ENCODE results near the gene TMEM238L. TPM values are rescaled to one million over a fixed set of nuclear protein-coding genes. Genes with fewer than 3 reads are reported as not detected.

TMEM238L gene
- total RNA-seq, 1 donor from 2014 or later: not detected

DNA sequence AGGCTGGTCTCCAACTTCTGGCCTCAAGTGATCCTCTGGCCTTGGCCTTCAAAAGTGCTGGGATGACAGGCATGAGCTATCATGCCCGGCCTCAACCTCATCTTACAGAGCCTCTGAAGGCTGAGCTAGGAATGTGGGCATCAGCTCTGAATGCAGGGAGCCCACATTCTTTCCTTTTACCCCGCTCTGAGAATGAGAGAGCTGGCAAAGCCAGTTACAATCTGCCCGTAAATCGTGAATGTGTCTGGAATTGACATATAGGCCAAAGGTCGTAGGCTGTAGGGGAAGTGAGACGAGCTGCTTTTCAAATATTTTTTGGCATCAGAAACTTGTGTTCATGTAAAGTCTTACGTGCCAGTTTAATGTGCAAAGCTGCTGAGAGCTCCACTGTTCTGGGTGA lies 4.5 kb downstream of the TMEM238L start:
- intact Hi-C loops (cut with micrococcal nuclease): no loop called here
- Mint-ChIP-seq H3K36me3 (ENCODE audit: low read depth) (no peaks in the 10 kb centered on the region), H3K4me1 (ENCODE audit: low read depth) (no peaks in the 10 kb centered on the region), H3K4me3 (no peak overlapping the region), H3K9me3 (no peaks in the 10 kb centered on the region), H3K27ac (no peak overlapping the region), H3K27me3 (ENCODE audit: insufficient read depth) (peaks cover 2% of the 10 kb centered on the region)
- DNase-seq (ENCODE audit: low spot score): no peak

- H3K36me3 Mint-ChIP-seq (ENCODE audit: low read depth): no peaks in the 10 kb centered on the region
- H3K4me3 Mint-ChIP-seq: no peak overlapping the region
- H3K4me1 Mint-ChIP-seq (ENCODE audit: low read depth): no peaks in the 10 kb centered on the region
- DNase-seq (ENCODE audit: low spot score): no peak
- intact Hi-C loops (cut with micrococcal nuclease): no loop called here
- no peaks in the 10 kb centered on the region for H3K9me3 Mint-ChIP-seq
- no peak overlapping the region for H3K27ac Mint-ChIP-seq
- H3K27me3 Mint-ChIP-seq (ENCODE audit: insufficient read depth): peaks cover 2% of the 10 kb centered on the region
These were observed 5.0 kb downstream of the TMEM238L start for GRCh38 chr17:10798910-10799309.

DNA sequence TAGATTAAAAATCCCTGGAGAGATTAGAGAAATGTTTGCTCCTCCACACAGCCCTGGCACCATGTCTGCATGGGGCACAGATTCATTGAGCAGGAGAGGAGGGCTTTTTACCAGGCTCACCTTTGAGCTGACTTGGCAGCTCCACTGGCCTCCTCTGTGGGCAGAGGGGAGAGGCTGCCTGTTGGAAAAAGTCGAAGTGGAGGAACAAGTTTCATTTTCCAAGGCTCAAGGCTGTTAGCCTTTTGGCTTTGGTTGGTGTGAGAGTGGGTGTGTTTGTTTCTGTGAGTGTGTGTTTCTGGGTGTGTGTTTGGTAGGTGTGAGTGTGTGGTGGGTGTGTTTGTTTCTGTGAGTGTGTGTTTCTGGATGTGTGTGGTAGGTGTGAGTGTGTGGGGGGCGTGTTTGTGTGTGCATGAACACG lies 5.6 kb downstream of the TMEM238L start:
- Mint-ChIP-seq H3K36me3 (ENCODE audit: low read depth) (no peaks in the 10 kb centered on the region), H3K4me1 (ENCODE audit: low read depth) (no peaks in the 10 kb centered on the region), H3K4me3 (no peak overlapping the region), H3K27me3 (ENCODE audit: insufficient read depth) (peaks cover 2% of the 10 kb centered on the region), H3K9me3 (no peaks in the 10 kb centered on the region), H3K27ac (no peak overlapping the region)
- DNase-seq (ENCODE audit: low spot score): no peak
- intact Hi-C loops (cut with micrococcal nuclease): no loop called here

- Mint-ChIP-seq H3K27ac (no peak overlapping the region), H3K27me3 (ENCODE audit: insufficient read depth) (peaks cover 2% of the 10 kb centered on the region), H3K4me1 (ENCODE audit: low read depth) (no peaks in the 10 kb centered on the region), H3K36me3 (ENCODE audit: low read depth) (no peaks in the 10 kb centered on the region), H3K9me3 (no peaks in the 10 kb centered on the region), H3K4me3 (no peak overlapping the region)
- intact Hi-C loops (cut with micrococcal nuclease): no loop called here
- DNase-seq (ENCODE audit: low spot score): no peak
These were observed 6.2 kb downstream of the TMEM238L start for GRCh38 chr17:10797476-10798328.

DNA sequence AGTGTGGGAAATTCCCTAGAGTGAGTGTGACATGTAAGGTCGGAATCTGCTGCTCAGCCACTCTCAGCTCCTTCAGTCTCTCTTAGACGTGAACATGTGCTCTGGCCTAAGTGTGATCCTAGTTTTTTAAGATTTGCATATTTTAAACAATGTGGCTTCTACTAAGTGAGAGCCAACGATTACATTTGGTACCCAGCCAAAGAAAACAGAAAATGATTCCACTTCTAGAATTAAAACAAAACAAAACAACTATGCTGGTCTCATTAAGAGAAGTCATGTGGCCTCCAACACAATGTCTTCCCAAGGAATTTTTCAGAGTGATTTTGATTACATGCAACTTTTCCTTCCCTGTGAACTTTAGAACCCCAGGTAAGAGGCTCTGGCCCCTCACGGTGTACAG lies 10.1 kb downstream of the TMEM238L start:
- no peaks in the 10 kb centered on the region for H3K4me1 Mint-ChIP-seq (ENCODE audit: low read depth)
- no peaks in the 10 kb centered on the region for H3K36me3 Mint-ChIP-seq (ENCODE audit: low read depth)
- no peak overlapping the region for H3K4me3 Mint-ChIP-seq
- DNase-seq (ENCODE audit: low spot score): no peak
- no peaks in the 10 kb centered on the region for H3K9me3 Mint-ChIP-seq
- H3K27me3 Mint-ChIP-seq (ENCODE audit: insufficient read depth): no peaks in the 10 kb centered on the region
- H3K27ac Mint-ChIP-seq: no peak overlapping the region
- intact Hi-C loops (cut with micrococcal nuclease): no loop called here

GRCh38 chr17:10793256-10793655 lies 10.6 kb downstream of the TMEM238L start:
- no peaks in the 10 kb centered on the region for H3K36me3 Mint-ChIP-seq (ENCODE audit: low read depth)
- no peak for DNase-seq (ENCODE audit: low spot score)
- H3K4me3 Mint-ChIP-seq: no peak overlapping the region
- H3K27ac Mint-ChIP-seq: no peak overlapping the region
- no peaks in the 10 kb centered on the region for H3K9me3 Mint-ChIP-seq
- H3K27me3 Mint-ChIP-seq (ENCODE audit: insufficient read depth): no peaks in the 10 kb centered on the region
- intact Hi-C loops (cut with micrococcal nuclease): no loop called here
- no peaks in the 10 kb centered on the region for H3K4me1 Mint-ChIP-seq (ENCODE audit: low read depth)

GRCh38 chr17:10792151-10792550 lies 11.7 kb downstream of the TMEM238L start:
- Mint-ChIP-seq H3K36me3 (ENCODE audit: low read depth) (no peaks in the 10 kb centered on the region), H3K9me3 (no peaks in the 10 kb centered on the region), H3K4me1 (ENCODE audit: low read depth) (no peaks in the 10 kb centered on the region), H3K4me3 (no peak overlapping the region), H3K27ac (no peak overlapping the region), H3K27me3 (ENCODE audit: insufficient read depth) (peaks cover 1% of the 10 kb centered on the region)
- no peak for DNase-seq (ENCODE audit: low spot score)
- intact Hi-C loops (cut with micrococcal nuclease): no loop called here

DNA sequence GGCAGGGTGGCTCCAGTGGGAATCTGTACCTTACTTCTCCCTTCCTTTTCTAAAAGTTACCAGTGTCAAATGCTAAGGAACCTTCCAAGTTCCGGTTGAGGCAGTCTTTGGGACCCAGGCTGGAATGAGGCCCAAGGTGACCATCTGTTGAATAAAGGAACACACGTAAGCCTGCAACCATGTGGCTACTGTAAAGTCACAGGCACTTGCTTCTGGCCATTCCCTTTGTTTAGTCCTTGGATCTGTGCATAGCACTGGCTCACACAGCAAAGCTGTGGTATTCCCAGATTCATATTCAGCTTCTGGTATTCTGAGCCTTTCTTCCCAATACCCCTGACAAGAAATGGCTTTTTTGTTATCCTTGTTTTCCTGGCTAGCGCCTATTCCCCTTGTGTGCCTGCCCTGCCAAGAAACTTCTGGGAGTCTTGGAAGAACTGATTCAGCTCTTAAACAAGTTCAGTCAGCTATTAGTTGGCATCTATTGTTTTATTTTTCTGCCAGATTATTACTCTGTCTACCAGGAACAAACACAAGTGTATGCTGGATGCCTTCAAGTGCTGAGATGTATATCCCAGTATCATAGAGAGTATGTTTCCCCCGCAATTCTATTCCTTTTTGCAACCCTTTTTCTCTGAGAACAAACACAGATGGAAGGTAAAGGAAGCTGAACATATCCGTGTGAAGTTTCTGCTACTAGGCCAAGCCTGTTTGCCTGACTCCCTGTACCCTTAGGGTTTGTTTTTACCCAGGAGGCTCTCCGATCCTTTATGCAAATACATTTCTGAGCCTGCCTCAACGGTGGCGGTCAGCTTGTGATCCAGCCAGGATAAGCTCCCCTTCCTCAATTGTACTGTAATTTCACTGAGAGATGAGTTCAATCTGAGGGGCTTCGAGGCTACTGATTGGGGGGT lies 13.2 kb downstream of the TMEM238L start:
- no peaks in the 10 kb centered on the region for H3K36me3 Mint-ChIP-seq (ENCODE audit: low read depth)
- intact Hi-C loops (cut with micrococcal nuclease): no loop called here

GRCh38 chr17:10789694-10790271 lies 14.1 kb downstream of the TMEM238L start:
- no peak overlapping the region for H3K4me3 Mint-ChIP-seq
- H3K27ac Mint-ChIP-seq: no peak overlapping the region
- H3K4me1 Mint-ChIP-seq (ENCODE audit: low read depth): no peaks in the 10 kb centered on the region
- intact Hi-C loops (cut with micrococcal nuclease): no loop called here
- no peaks in the 10 kb centered on the region for H3K36me3 Mint-ChIP-seq (ENCODE audit: low read depth)
- no peaks in the 10 kb centered on the region for H3K9me3 Mint-ChIP-seq
- DNase-seq (ENCODE audit: low spot score): no peak
- H3K27me3 Mint-ChIP-seq (ENCODE audit: insufficient read depth): peaks cover 4% of the 10 kb centered on the region

More for the DNA sequence above, 13.2 kb downstream of the TMEM238L start:
- Mint-ChIP-seq H3K4me1 (ENCODE audit: low read depth) (no peaks in the 10 kb centered on the region), H3K27ac (no peak overlapping the region), H3K27me3 (ENCODE audit: insufficient read depth) (peaks cover 4% of the 10 kb centered on the region), H3K9me3 (no peaks in the 10 kb centered on the region), H3K4me3 (no peak overlapping the region)
- no peak for DNase-seq (ENCODE audit: low spot score)

DNA sequence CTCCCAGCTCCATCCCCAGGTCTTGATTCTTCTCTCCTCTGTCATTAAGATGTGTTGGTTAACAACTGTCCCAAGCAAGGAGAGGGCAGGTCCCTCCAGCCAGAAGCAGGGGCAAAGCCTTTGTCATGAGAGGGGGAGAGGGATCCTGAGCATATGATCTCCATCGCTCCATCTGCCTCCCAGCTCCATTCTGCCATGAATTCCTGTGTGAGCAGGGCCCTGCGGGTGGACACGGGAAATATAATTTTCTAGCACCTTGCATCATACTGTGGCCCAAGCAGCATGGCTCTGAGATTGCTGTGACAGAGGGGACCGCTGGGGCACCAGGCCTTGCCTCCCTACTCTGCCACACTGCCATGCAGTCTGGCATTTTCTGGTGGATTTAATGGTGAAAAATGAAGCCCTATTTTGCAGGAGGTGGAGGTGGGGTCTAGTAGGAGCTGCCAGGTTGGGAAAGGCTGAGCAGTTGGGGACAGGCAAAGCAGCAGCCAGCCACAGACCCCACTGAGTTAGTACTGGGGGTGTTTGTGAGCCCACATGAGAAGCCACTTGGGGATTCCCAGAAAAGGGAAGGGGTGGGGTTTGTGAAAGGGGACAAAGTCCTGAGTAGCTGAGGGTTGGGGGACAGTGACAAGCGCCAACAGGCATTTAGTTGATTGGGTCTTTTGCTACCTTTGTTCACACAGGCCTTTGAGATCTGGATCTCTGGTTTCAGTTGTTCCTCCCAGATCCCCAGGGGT lies 16.4 kb downstream of the TMEM238L start:
- no peak for DNase-seq (ENCODE audit: low spot score)
- peaks cover 4% of the 10 kb centered on the region for H3K27me3 Mint-ChIP-seq (ENCODE audit: insufficient read depth)
- intact Hi-C loops (cut with micrococcal nuclease): no loop called here
- no peak overlapping the region for H3K27ac Mint-ChIP-seq
- H3K4me1 Mint-ChIP-seq (ENCODE audit: low read depth): no peaks in the 10 kb centered on the region
- no peaks in the 10 kb centered on the region for H3K36me3 Mint-ChIP-seq (ENCODE audit: low read depth)
- no peaks in the 10 kb centered on the region for H3K9me3 Mint-ChIP-seq
- no peak overlapping the region for H3K4me3 Mint-ChIP-seq

GRCh38 chr17:10785295-10785694 lies 18.6 kb downstream of the TMEM238L start:
- no peak overlapping the region for H3K27ac Mint-ChIP-seq
- H3K27me3 Mint-ChIP-seq (ENCODE audit: insufficient read depth): peaks cover 4% of the 10 kb centered on the region
- no peaks in the 10 kb centered on the region for H3K4me1 Mint-ChIP-seq (ENCODE audit: low read depth)
- H3K36me3 Mint-ChIP-seq (ENCODE audit: low read depth): no peaks in the 10 kb centered on the region
- H3K9me3 Mint-ChIP-seq: no peaks in the 10 kb centered on the region
- DNase-seq (ENCODE audit: low spot score): no peak
- no peak overlapping the region for H3K4me3 Mint-ChIP-seq
- intact Hi-C loops (cut with micrococcal nuclease): no loop called here

- Mint-ChIP-seq H3K9me3 (no peaks in the 10 kb centered on the region), H3K4me1 (ENCODE audit: low read depth) (no peaks in the 10 kb centered on the region), H3K36me3 (ENCODE audit: low read depth) (no peaks in the 10 kb centered on the region), H3K4me3 (no peak overlapping the region), H3K27ac (no peak overlapping the region), H3K27me3 (ENCODE audit: insufficient read depth) (peaks cover 2% of the 10 kb centered on the region)
- intact Hi-C loops (cut with micrococcal nuclease): no loop called here
- no peak for DNase-seq (ENCODE audit: low spot score)
These were observed 24.3 kb downstream of the TMEM238L start for GRCh38 chr17:10779609-10780008.

Measured in activated T-helper 1 cell treated with anti-CD3 and anti-CD28 coated beads, Interleukin-12 subunit alpha, Interleukin-12 subunit beta, Interleukin-2, Interleukin-4 antibody, amounts not matched to agents 30 ng/mL and 10 ng/mL and 1 ng/mL, durations not matched to agents 14 hours and 24 hours and 36 hours (primary cell).